HUDEP-2 (cell line): ENCODE data around the gene GXYLT2.
"Not testable (repeated sequence)": the region's sequence is repeated elsewhere in the genome, so short reads cannot be mapped to it uniquely, and the experiment has no call there.

Experiments used
- DNase-seq, 76 experiments: peaks; one replicate each; lab custom pipeline; 2025; ENCODE audit not compliant: unreplicated experiment in 76 of 76; lab: John Stamatoyannopoulos, UW

The GXYLT2 gene

DNA sequence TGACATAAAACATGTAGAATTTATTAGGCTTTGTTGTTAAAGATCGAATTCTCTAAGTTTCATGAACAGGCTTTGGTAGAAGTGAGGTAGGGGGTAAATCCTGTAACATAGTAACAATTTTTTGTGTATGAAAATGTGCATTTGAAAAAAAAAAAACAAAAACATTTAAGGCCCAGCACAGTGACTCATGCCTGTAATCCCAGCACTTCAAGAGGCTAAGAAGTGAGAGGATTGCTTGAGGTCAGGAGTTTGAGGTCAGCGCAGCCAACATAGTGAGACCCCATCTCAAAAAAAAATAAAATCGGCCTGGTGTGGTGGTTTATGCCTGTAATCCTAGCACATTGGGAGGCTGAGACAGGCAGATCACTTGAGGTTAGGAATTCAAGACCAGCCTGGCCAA, 81.9 kb downstream of the GXYLT2 start:
- no peak for DNase-seq

- no peak for DNase-seq
Observed at GRCh38 chr3:72970942-72971341, 83.1 kb downstream of the GXYLT2 start.

DNA sequence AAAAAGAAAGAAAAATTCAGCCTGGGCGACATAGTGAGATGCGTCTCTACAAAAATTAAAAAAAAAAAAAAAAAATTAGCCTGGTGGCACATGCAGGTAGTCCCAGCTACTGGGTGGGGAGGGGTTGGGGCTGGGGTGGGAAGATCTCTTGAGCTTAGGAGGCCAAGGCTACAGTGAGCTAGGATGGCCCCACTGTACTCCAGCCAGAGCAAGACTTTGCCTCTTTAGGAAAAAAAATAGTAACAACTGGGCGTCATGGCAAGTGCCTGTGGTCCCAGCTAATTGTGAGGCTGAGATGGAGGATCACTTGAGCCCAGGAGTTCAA, 84.8 kb downstream of the GXYLT2 start:
- DNase-seq: no peak

- no peak for DNase-seq
Observed at GRCh38 chr3:72973031-72973723, 85.3 kb downstream of the GXYLT2 start.

DNA sequence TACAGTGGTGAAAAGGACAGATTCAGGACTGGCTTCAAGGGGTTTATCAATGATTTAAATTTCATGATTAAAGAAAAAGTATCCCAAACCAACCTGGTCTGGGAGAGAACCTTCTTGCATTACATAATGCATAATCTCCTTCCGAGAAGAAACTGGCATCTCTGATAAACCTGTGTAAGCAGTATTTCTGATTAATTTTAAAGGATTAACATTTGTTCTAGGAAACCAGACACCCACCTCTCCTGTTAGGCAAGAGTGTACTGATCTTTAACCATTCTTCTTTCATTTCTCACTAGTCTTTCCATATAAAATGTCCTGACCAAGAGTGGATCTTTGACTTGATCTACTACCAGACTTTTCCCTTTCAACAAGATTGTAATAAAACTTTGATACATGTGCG, 85.9 kb downstream of the GXYLT2 start:
- DNase-seq: no peak

- DNase-seq: no peak
Observed at GRCh38 chr3:72974956-72975355, 87.1 kb downstream of the GXYLT2 start.

- no peak for DNase-seq
Observed at GRCh38 chr3:72976281-72976741, 88.5 kb downstream of the GXYLT2 start.

DNA sequence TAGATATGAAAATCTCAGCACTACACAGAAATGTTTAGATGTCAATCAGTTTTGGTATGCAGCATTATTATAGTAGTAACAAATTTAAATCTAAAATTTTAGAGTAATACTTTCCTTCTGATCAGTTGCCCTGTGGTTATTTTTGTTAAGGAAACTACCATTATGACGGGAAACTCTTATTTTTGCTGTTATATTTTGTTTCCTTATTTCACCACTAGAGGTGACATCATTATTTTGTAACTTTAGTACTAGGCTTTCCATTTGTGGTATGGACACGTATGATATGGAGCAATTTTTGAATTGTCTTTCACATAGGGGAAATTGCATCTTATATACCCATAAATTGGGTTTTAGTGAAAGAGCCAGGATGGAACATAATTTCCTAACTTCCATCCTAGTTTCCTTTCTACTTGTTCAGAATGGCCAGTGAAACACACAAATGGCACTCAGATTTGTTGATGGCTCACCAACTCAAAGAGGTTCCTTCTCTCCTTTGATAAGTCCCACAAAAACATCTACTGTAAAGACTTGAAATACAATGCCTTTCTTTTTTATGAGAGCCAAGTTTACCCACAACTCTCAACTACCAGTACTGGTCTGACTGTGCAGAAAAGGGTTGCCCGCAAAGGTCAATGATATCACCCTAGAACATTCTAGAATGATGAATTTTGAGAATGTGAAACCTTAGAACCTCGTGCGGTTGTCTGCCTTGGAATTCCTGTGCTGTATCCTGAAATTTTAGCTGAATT, 89.4 kb downstream of the GXYLT2 start:
- DNase-seq: no peak

DNA sequence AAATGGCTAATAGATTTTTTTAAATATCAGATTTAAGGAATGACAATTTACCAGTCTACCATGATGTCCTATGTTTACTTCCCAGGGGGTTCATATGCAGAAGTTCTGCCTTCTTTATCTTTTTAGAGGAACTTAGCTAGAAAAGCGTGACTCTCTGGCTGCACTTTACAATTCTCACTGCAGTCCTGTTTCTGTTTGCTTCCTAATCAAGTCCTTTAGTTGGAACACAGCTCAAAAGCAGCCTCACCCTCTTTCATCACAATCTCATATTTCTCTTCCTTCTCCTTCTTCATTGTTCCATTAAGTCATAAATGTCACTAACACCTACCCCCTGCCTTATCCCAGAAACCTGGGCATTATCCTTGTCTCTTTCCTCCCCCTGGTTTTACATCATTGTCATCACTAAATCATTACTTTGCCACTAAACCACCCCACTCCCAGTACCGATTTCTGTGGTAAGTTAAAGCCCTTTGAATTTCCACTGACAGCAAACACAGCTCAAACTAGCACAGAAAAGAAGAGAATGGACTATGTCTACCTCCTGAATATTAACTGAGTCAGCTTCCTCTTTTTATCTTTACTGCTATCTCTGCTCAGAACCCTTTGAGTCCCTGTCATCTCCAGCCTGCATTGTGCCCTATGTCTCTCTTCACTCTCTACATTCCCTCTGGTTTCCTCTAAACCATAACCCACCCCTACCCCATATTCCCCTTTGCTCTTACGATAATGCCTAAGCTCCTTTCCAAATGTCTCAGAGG, 94.9 kb downstream of the GXYLT2 start:
- DNase-seq: no peak

- no peak for DNase-seq
Observed at GRCh38 chr3:72985576-72985975, 97.7 kb downstream of the GXYLT2 start.

DNA sequence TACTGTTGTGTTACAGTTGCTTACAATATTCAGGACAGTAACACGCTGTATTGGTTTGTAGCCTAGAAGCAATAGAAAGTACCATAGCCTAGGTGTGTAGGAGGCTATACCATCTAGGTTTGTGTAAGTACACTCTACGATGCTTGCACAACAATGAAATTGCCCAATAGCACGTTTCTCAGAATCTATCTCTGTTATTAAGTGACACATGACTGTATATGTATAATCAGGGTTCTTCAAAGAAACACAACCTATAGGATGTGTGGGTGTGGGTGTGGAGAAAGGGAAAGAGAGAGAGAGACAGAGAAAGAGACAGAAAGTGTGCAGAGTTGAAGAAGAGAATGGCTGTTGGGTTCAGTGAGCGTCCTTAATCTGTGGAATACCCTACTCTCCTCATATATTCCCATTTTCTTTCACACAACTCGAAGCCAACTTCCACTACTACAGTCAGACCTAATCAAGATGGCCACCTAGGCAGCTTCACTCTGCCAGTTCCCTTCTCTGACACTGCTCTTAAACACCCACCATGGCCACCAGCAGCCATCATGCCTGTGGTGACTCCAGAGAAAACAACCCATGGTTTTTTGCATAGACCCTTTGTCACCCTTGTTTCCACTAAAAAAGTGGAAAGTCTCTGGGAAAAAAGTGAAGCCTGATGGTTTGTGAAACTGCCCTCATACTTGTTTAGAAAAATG, 103.0 kb downstream of the GXYLT2 start:
- DNase-seq: no peak

DNA sequence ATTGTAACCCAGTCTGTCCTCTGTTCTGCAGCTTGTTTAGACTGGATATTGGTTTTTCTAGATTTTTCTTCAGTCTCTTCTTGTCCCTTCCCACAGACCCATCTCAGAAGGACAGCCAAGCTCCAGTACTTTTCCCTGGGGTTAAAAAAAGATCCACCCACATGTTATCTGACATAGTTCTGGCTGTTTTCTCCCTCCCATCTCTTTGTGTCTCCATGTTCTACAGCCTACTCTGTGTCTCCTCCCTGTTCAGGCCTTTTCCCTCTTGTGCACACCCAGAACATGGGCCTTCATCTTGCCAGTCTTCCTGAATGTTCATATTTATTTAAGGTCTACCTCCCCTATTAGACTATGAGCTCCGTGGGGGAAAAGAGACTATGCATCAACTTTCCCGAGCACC, 103.7 kb downstream of the GXYLT2 start:
- no peak for DNase-seq

GRCh38 chr3:72993391-72993790, 105.5 kb downstream of the GXYLT2 start:
- no peak for DNase-seq

DNA sequence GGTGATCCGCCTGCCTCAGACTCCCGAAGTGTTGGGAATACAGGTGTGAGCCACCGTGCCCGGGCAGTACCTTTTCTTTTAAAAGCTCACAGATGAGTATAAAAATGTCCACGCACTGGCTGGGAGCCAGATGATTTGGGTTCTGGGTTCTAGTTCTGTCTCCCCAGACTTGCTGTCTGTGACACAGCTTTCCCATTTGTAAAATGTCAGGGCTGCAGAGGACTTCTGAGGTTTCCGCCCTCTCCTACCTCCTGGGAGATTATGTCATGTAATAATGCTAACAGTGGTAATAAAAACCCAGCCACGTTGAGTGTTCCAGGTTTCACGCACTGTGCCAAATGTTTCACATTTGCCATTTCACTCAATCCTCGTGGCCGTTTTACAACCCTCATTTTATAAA, 107.5 kb downstream of the GXYLT2 start:
- no peak for DNase-seq

GRCh38 chr3:72996121-72996472, 108.3 kb downstream of the GXYLT2 start:
- DNase-seq: peak in 1 of 76 experiments; percentile 39

DNA sequence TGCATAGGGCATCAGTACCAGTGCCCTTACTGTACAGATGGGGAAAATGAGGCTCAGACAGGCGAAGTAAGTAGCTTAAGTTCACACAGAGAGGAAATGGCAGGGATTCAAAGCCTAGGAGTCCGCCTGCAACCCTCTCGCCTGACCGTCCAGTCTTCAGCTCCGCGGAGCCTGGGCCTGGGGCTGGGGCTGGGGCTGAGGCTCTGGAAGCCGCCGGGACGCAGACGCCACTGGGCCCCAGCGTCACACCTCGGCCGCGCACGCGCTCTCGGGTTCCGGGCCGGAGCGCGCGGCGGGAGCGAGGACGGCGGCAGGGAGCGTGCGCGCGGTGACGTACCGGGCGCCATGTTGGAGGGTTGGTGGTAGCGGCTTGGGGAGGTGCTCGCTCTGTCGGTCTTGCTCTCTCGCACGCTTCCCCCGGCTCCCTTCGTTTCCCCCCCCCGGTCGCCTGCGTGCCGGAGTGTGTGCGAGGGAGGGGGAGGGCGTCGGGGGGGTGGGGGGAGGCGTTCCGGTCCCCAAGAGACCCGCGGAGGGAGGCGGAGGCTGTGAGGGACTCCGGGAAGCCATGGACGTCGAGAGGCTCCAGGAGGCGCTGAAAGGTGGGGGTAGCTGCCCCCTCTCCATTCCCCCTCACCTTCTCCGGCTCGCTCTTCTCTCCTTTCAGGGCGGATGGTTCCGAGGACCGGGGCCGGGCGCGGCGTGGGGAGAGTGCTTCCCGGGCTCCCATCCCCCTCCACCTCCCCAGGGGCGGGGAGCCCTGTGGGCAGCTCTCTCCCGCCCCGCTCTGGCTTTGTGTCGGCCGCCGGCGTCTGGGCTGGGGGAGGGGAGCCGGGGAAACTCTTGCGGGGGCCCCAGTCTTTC, 108.9 kb downstream of the GXYLT2 start, which contains the start of gene PPP4R2:
TSS of gene PPP4R2 (plus strand) at position 339 of the 861 bp plus-strand sequence. CDS start at position 566, 227 bp downstream.
- peak; percentile 14 to 88 (median 74) for DNase-seq

GRCh38 chr3:72997421-72997961, 109.6 kb downstream of the GXYLT2 start:
- peak in 40 of 76 experiments; percentile 1 to 64 (median 26) for DNase-seq

DNA sequence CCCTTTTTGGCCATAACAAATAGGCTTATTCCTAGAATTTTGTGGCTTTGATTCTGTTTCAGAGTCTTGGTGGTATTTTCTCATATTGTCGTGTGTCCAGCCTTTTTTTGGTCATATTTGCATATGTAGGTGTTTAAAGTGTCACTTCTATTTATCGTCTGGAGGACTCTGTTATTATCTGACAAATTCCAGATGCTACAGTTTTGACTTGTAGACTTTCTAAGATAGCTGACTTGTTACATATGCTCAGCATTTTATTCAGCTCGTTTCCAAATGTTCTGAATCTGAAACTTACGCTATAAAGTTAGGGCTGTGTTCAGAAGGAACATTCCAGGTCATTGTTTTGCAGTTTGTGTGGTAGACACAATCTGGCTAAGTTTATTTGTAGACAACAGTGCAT, 110.6 kb downstream of the GXYLT2 start:
- no peak for DNase-seq

DNA sequence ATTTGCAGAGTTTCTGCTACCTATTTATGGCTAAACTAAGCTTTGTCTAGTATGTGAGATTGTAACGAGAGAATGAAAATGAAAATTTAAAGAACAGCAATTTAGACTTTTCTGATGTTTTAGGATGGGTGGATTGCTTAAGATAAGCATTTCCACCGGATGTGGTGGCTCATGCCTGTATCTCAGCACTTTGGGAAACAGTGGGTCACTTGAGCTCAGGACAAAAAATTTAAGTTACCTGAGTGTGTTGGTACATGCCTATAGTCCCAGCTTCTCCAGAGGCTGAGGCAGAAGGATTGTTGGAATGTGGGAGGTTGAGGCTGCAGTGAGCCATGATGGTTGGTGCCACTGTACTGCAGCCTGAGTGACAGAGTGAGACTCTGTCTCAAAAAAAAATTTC, 112.1 kb downstream of the GXYLT2 start:
- DNase-seq: no peak

- DNase-seq: not testable (repeated sequence)
Observed at GRCh38 chr3:73003050-73003449, 115.2 kb downstream of the GXYLT2 start.
